ENCODE measurements around the gene RGL3. TPM values are rescaled to one million over a fixed set of nuclear protein-coding genes. Genes with fewer than 3 reads are reported as not detected.

The RGL3 gene
- total RNA-seq, 2 experiments from 2014 or later, result not detected

GRCh38 chr19:11405846-11406643, 13.1 kb downstream of the RGL3 start:
- no peak overlapping the region for H3K27ac Mint-ChIP-seq
- POLR2A ChIA-PET, result interaction anchor here (1.4 kb wide), 1 partner anchor 20 kb away, joined by 3 read pairs; no protein-coding TSS in a partner anchor
- H3K9me3 Mint-ChIP-seq, result no peaks in the 10 kb centered on the region
- TF ChIP-seq CTCF (IDR thresholded peaks at IDR 0.05), result no peak
- CTCF ChIA-PET, result interaction anchor here (0.9 to 2.5 kb wide), 2 partner anchors 25 to 76 kb away, joined by 3 to 9 read pairs; no protein-coding TSS in a partner anchor
- peaks cover 5% of the 10 kb centered on the region for H3K27me3 Mint-ChIP-seq
- peak; percentile 70 for DNase-seq
- H3K36me3 Mint-ChIP-seq (ENCODE audit: low read depth), result no peaks in the 10 kb centered on the region
- intact Hi-C loops (cut with micrococcal nuclease), result no loop called here
- H3K4me1 Mint-ChIP-seq (ENCODE audit: low read depth), result no peaks in the 10 kb centered on the region
- no peak overlapping the region for H3K4me3 Mint-ChIP-seq
- peak; percentile 68 for ATAC-seq

GRCh38 chr19:11404588-11405222, 14.4 kb downstream of the RGL3 start:
- DNase-seq (no peak), ATAC-seq (no peak)
- POLR2A ChIA-PET, result no interaction called here
- Mint-ChIP-seq H3K27me3 (peaks cover 6% of the 10 kb centered on the region), H3K4me1 (ENCODE audit: low read depth) (no peaks in the 10 kb centered on the region), H3K36me3 (ENCODE audit: low read depth) (no peaks in the 10 kb centered on the region), H3K27ac (no peak overlapping the region), H3K4me3 (no peak overlapping the region), H3K9me3 (no peaks in the 10 kb centered on the region)
- TF ChIP-seq CTCF (IDR thresholded peaks at IDR 0.05), result no peak
- intact Hi-C loops (cut with micrococcal nuclease), result no loop called here
- CTCF ChIA-PET, result no interaction called here

GRCh38 chr19:11401808-11402543, 17.1 kb downstream of the RGL3 start:
- Mint-ChIP-seq H3K4me3 (no peak overlapping the region), H3K4me1 (ENCODE audit: low read depth) (no peaks in the 10 kb centered on the region), H3K36me3 (ENCODE audit: low read depth) (no peaks in the 10 kb centered on the region), H3K9me3 (no peaks in the 10 kb centered on the region), H3K27ac (no peak overlapping the region), H3K27me3 (peaks cover 6% of the 10 kb centered on the region)
- DNase-seq (no peak), ATAC-seq (no peak)
- POLR2A ChIA-PET, result no interaction called here
- CTCF ChIA-PET, result interaction anchor here (0.6 kb wide), 1 partner anchor 10 kb away, joined by 3 read pairs; no protein-coding TSS in a partner anchor
- no peak for TF ChIP-seq CTCF (IDR thresholded peaks at IDR 0.05)
- intact Hi-C loops (cut with micrococcal nuclease), result no loop called here

GRCh38 chr19:11400798-11401197, 18.3 kb downstream of the RGL3 start:
- no peak for TF ChIP-seq CTCF (IDR thresholded peaks at IDR 0.05)
- Mint-ChIP-seq H3K4me3 (no peak overlapping the region), H3K27ac (no peak overlapping the region), H3K4me1 (ENCODE audit: low read depth) (no peaks in the 10 kb centered on the region), H3K27me3 (peaks cover 3% of the 10 kb centered on the region), H3K36me3 (ENCODE audit: low read depth) (no peaks in the 10 kb centered on the region), H3K9me3 (no peaks in the 10 kb centered on the region)
- CTCF ChIA-PET, result interaction anchor here (0.8 kb wide), 1 partner anchor 18 kb away, joined by 3 read pairs; no protein-coding TSS in a partner anchor
- POLR2A ChIA-PET, result no interaction called here
- intact Hi-C loops (cut with micrococcal nuclease), result no loop called here
- ATAC-seq, result no peak
- no peak for DNase-seq

Data from activated CD8-positive, alpha-beta T cell treated with anti-CD3 and anti-CD28 coated beads for 36 hours (primary cell).